ENCODE data around the gene QSOX2.
"Not testable (repeated sequence)": the region's sequence is repeated elsewhere in the genome, so short reads cannot be mapped to it uniquely, and the experiment has no call there.

Gene QSOX2

GRCh38 chr9:136239135-136239982 lies 6.3 kb downstream of the QSOX2 start:
- Histone ChIP-seq H3K27ac (ENCODE audit: low read depth, low read length, poor library complexity, severe bottlenecking) (peak overlapping the region; percentile 89), H3K9me3 (ENCODE audit: low read length) (no peaks in the 10 kb centered on the region), H3K9me2 (ENCODE audit: low read depth, low read length) (no peaks in the 10 kb centered on the region), H3K4me2 (ENCODE audit: low read length) (peak overlapping the region; percentile 84), H3K36me3 (ENCODE audit: insufficient read depth, low read length) (peaks cover 64% of the 10 kb centered on the region), H4K20me1 (ENCODE audit: insufficient read depth, low read length) (no peaks in the 10 kb centered on the region), H3K79me2 (ENCODE audit: insufficient read depth, low read length) (peaks cover 48% of the 10 kb centered on the region), H2AFZ (ENCODE audit: low read length) (no peak overlapping the region), H3K4me3 (ENCODE audit: low read depth, low read length, poor library complexity, severe bottlenecking) (peak overlapping the region; percentile 40), H3K27me3 (ENCODE audit: insufficient read depth, low read length) (no peaks in the 10 kb centered on the region), H3K9ac (ENCODE audit: low read length) (peak overlapping the region; percentile 40; the same call in 1 of the 2 replicates), H3K4me1 (ENCODE audit: insufficient read depth, low read length, severe bottlenecking) (peaks cover 73% of the 10 kb centered on the region), H3F3A (ENCODE audit: insufficient read depth, low read length) (peaks cover 9% of the 10 kb centered on the region; the same call in 1 of the 2 replicates)
- TF ChIP-seq EZH2 (IDR thresholded peaks at IDR 0.05; ENCODE audit: borderline replicate concordance, low read length) = no peak
- TF ChIP-seq CTCF (IDR thresholded peaks at IDR 0.05; ENCODE audit: low read length) = no peak

- peak overlapping the region; percentile 40 for H3K4me3 ChIP-seq (ENCODE audit: low read depth, low read length, poor library complexity, severe bottlenecking)
- peaks cover 3% of the 10 kb centered on the region; the same call in 1 of the 2 replicates for H3F3A ChIP-seq (ENCODE audit: insufficient read depth, low read length)
- no peaks in the 10 kb centered on the region for H3K9me2 ChIP-seq (ENCODE audit: low read depth, low read length)
- peak overlapping the region; percentile 84 for H3K4me2 ChIP-seq (ENCODE audit: low read length)
- H3K27ac ChIP-seq (ENCODE audit: low read depth, low read length, poor library complexity, severe bottlenecking) = peak overlapping the region; percentile 89
- TF ChIP-seq EZH2 (IDR thresholded peaks at IDR 0.05; ENCODE audit: borderline replicate concordance, low read length) = no peak
- TF ChIP-seq CTCF (IDR thresholded peaks at IDR 0.05; ENCODE audit: low read length) = no peak
- peaks cover 73% of the 10 kb centered on the region for H3K4me1 ChIP-seq (ENCODE audit: insufficient read depth, low read length, severe bottlenecking)
- peaks cover 69% of the 10 kb centered on the region for H3K36me3 ChIP-seq (ENCODE audit: insufficient read depth, low read length)
- H4K20me1 ChIP-seq (ENCODE audit: insufficient read depth, low read length) = no peaks in the 10 kb centered on the region
- H3K79me2 ChIP-seq (ENCODE audit: insufficient read depth, low read length) = peaks cover 39% of the 10 kb centered on the region
- H3K9ac ChIP-seq (ENCODE audit: low read length) = peak overlapping the region; percentile 40
- no peaks in the 10 kb centered on the region for H3K9me3 ChIP-seq (ENCODE audit: low read length)
- H3K27me3 ChIP-seq (ENCODE audit: insufficient read depth, low read length) = no peaks in the 10 kb centered on the region
- no peak overlapping the region for H2AFZ ChIP-seq (ENCODE audit: low read length)
Observed at GRCh38 chr9:136238342-136238732, 7.3 kb downstream of the QSOX2 start.

GRCh38 chr9:136237486-136238341 lies 7.9 kb downstream of the QSOX2 start:
- H3F3A ChIP-seq (ENCODE audit: insufficient read depth, low read length) = no peaks in the 10 kb centered on the region; the same call in 1 of the 2 replicates
- H3K9ac ChIP-seq (ENCODE audit: low read length) = peak overlapping the region; percentile 40; the same call in 1 of the 2 replicates
- peak overlapping the region; percentile 84 for H3K4me2 ChIP-seq (ENCODE audit: low read length)
- peaks cover 34% of the 10 kb centered on the region for H3K79me2 ChIP-seq (ENCODE audit: insufficient read depth, low read length)
- peak overlapping the region; percentile 89 for H3K27ac ChIP-seq (ENCODE audit: low read depth, low read length, poor library complexity, severe bottlenecking)
- H3K4me3 ChIP-seq (ENCODE audit: low read depth, low read length, poor library complexity, severe bottlenecking) = peak overlapping the region; percentile 40
- H3K4me1 ChIP-seq (ENCODE audit: insufficient read depth, low read length, severe bottlenecking) = peaks cover 73% of the 10 kb centered on the region
- no peaks in the 10 kb centered on the region for H4K20me1 ChIP-seq (ENCODE audit: insufficient read depth, low read length)
- no peak for TF ChIP-seq CTCF (IDR thresholded peaks at IDR 0.05; ENCODE audit: low read length)
- no peak for TF ChIP-seq EZH2 (IDR thresholded peaks at IDR 0.05; ENCODE audit: borderline replicate concordance, low read length)
- no peaks in the 10 kb centered on the region for H3K9me2 ChIP-seq (ENCODE audit: low read depth, low read length)
- H3K36me3 ChIP-seq (ENCODE audit: insufficient read depth, low read length) = peaks cover 72% of the 10 kb centered on the region
- no peaks in the 10 kb centered on the region for H3K27me3 ChIP-seq (ENCODE audit: insufficient read depth, low read length)
- H3K9me3 ChIP-seq (ENCODE audit: low read length) = no peaks in the 10 kb centered on the region
- H2AFZ ChIP-seq (ENCODE audit: low read length) = no peak overlapping the region

- not testable (repeated sequence) for H3K4me2 ChIP-seq (ENCODE audit: low read length); H4K20me1 ChIP-seq (ENCODE audit: insufficient read depth, low read length); H3K4me3 ChIP-seq (ENCODE audit: low read depth, low read length, poor library complexity, severe bottlenecking); H3K27ac ChIP-seq (ENCODE audit: low read depth, low read length, poor library complexity, severe bottlenecking); H2AFZ ChIP-seq (ENCODE audit: low read length); H3K9me3 ChIP-seq (ENCODE audit: low read length); H3K27me3 ChIP-seq (ENCODE audit: insufficient read depth, low read length); H3K9ac ChIP-seq (ENCODE audit: low read length); H3F3A ChIP-seq (ENCODE audit: insufficient read depth, low read length); H3K9me2 ChIP-seq (ENCODE audit: low read depth, low read length)
- H3K79me2 ChIP-seq (ENCODE audit: insufficient read depth, low read length) = peaks cover 24% of the 10 kb centered on the region
- H3K36me3 ChIP-seq (ENCODE audit: insufficient read depth, low read length) = peaks cover 66% of the 10 kb centered on the region
- peaks cover 63% of the 10 kb centered on the region for H3K4me1 ChIP-seq (ENCODE audit: insufficient read depth, low read length, severe bottlenecking)
Observed at GRCh38 chr9:136236471-136237410, 8.9 kb downstream of the QSOX2 start.
